HCT116 (cell line): ENCODE results near the gene SNAPC4. TPM values are rescaled to one million over a fixed set of nuclear protein-coding genes. Genes with fewer than 3 reads are reported as not detected.

Source experiments
- ATAC-seq: fragments of 200-7000 bp; cut with Tn5 transposase; 2 replicates; pipeline ENCODE4 v1.9.1; 2020; ENCODE audit warnings: mild to moderate bottlenecking, moderate library complexity
- BruUV-seq: library from RNA; stranded (reverse); fragments of 400-500 nt; replicated peaks from 2 replicates; lab custom pipeline; 2021; lab: Mats Ljungman, UMichigan
- CTCF ChIA-PET: fragments of 300-600 bp; sonication (Branson Sonifier 250); formaldehyde crosslinking; loops from one replicate; lab custom pipeline; 2021; ENCODE audit warnings: antibody characterized with exemption; lab: Charles Lee
- POLR2A ChIA-PET: fragments of 300-600, 350-600 bp; sonication (Branson Sonifier 250); formaldehyde crosslinking; loops from one replicate; lab custom pipeline; 2021; ENCODE audit warnings: antibody characterized with exemption; lab: Charles Lee
- RAD21 ChIA-PET, 2 experiments: fragments of 300-600 bp; sonication (Branson Sonifier 250); formaldehyde crosslinking; loops; one replicate each; lab custom pipeline; 2023; ENCODE audit warnings: low total read pairs in 2 of 2; ENCODE audit not compliant: uncharacterized antibody in 2 of 2, unreplicated experiment in 2 of 2, low non-redundant PET in 1 of 2; lab: Charles Lee
- DNase-seq: peaks from one replicate; pipeline ENCODE4 v3.0.0-alpha.2; 2010; ENCODE audit warnings: low read depth, low spot score
- H2AFZ ChIP-seq: fragments of 200-600 bp; shearing (Covaris generic), sonication (generic); 2 replicates; pipeline ENCODE4 v1.6.1; 2017; ENCODE audit warnings: low read depth, mixed run types, mixed read lengths, antibody characterized with exemption, low read length; ENCODE audit not compliant: poor library complexity, severe bottlenecking
- H3K27ac ChIP-seq: 2 replicates; pipeline ENCODE4 v1.5.1; 2012; ENCODE audit warnings: low read depth, low read length
- H3K27me3 ChIP-seq: fragments of 200-600 bp; sonication (generic); 2 replicates; pipeline ENCODE4 v1.6.1; 2016; ENCODE audit warnings: mixed run types, low read length, mixed read lengths; ENCODE audit not compliant: insufficient read depth
- H3K36me3 ChIP-seq, 2 experiments: fragments of 200-500 bp in 1 of 2; fragments of 200-600 bp in 1 of 2; sonication (Bioruptor generic) in 1 of 2; sonication (generic) in 1 of 2; 2 replicates each; pipeline versions ENCODE4 v1.5.1 to v1.6.1; 2014 to 2016; ENCODE audit warnings: low read length in 2 of 2, inconsistent platforms in 1 of 2, mixed read lengths in 1 of 2, mixed run types in 1 of 2; ENCODE audit not compliant: insufficient read depth in 2 of 2, control insufficient read depth in 1 of 2
- H3K4me1 ChIP-seq, 2 experiments: fragments of 200-600 bp in 1 of 2; sonication (generic) in 1 of 2; 2 replicates each; pipeline versions ENCODE4 v1.5.1 to v1.6.1; 2012 to 2017; ENCODE audit warnings: low read length in 2 of 2, inconsistent platforms in 1 of 2, mild to moderate bottlenecking in 1 of 2, mixed read lengths in 1 of 2, mixed run types in 1 of 2, moderate library complexity in 1 of 2; ENCODE audit not compliant: insufficient read depth in 2 of 2, control insufficient read depth in 1 of 2
- H3K4me2 ChIP-seq: fragments of 200-600 bp; sonication (generic); 2 replicates; pipeline ENCODE4 v1.6.1; 2017; ENCODE audit warnings: mixed run types, low read length, mixed read lengths
- H3K4me3 ChIP-seq, 2 experiments: fragments of 200-600 bp in 1 of 2; sonication (generic) in 1 of 2; replicated peaks in 1 of 2; 2 replicates each; pipeline ENCODE4 v1.5.1; 2011 to 2016; ENCODE audit warnings: low read length in 2 of 2, control low read depth in 1 of 2, low read depth in 1 of 2, mild to moderate bottlenecking in 1 of 2, mixed read lengths in 1 of 2, mixed run types in 1 of 2
- H3K79me2 ChIP-seq: fragments of 200-600 bp; sonication (generic); 2 replicates; pipeline ENCODE4 v1.6.1; 2017; ENCODE audit warnings: mild to moderate bottlenecking, mixed run types, low read length, moderate library complexity, mixed read lengths; ENCODE audit not compliant: insufficient read depth
- H3K9ac ChIP-seq: fragments of 200-600 bp; sonication (generic); 2 replicates; pipeline ENCODE4 v1.6.1; 2016; ENCODE audit warnings: low read length, mixed read lengths
- H3K9me2 ChIP-seq: fragments of 200-600 bp; sonication (generic), shearing (Covaris generic); 2 replicates; pipeline ENCODE4 v1.6.1; 2017; ENCODE audit warnings: mixed run types, mild to moderate bottlenecking, moderate library complexity; ENCODE audit not compliant: insufficient read depth
- H3K9me3 ChIP-seq, 2 experiments: fragments of 200-500 bp in 1 of 2; fragments of 200-600 bp in 1 of 2; sonication (Bioruptor generic) in 1 of 2; sonication (generic) in 1 of 2; 2 replicates each; pipeline ENCODE4 v1.6.1; 2014 to 2017; ENCODE audit warnings: low read length in 2 of 2, mixed read lengths in 2 of 2, inconsistent platforms in 1 of 2, low read depth in 1 of 2, mild to moderate bottlenecking in 1 of 2, mixed run types in 1 of 2, moderate library complexity in 1 of 2; ENCODE audit not compliant: control insufficient read depth in 1 of 2, insufficient read depth in 1 of 2
- H4K20me1 ChIP-seq: fragments of 200-600 bp; sonication (generic), shearing (Covaris generic); 2 replicates; pipeline ENCODE4 v1.6.1; 2017; ENCODE audit warnings: mixed run types, mild to moderate bottlenecking, moderate library complexity; ENCODE audit not compliant: insufficient read depth
- CEBPB ChIP-seq: IDR thresholded peaks from 2 replicates; pipeline ENCODE4 v1.6.1; 2012; ENCODE audit warnings: low read depth
- CTCF ChIP-seq, 3 experiments: fragments of 200-600 bp in 1 of 3; sonication (generic) in 1 of 3; IDR thresholded peaks in 2 of 3; conservative IDR thresholded peaks in 1 of 3; 2 replicates each; pipeline ENCODE4 v1.5.1; 2012 to 2017; ENCODE audit warnings: low read depth in 2 of 3, low read length in 2 of 3, antibody characterized with exemption in 1 of 3, borderline replicate concordance in 1 of 3, control low read depth in 1 of 3, mild to moderate bottlenecking in 1 of 3, mixed read lengths in 1 of 3, mixed run types in 1 of 3, moderate library complexity in 1 of 3; ENCODE audit not compliant: insufficient read depth in 1 of 3
- EGR1 ChIP-seq: IDR thresholded peaks from 2 replicates; pipeline ENCODE4 v1.6.1; 2012; ENCODE audit warnings: low read depth
- POLR2A ChIP-seq: IDR thresholded peaks from 2 replicates; pipeline ENCODE4 v1.7.0; 2011; ENCODE audit warnings: borderline replicate concordance; ENCODE audit not compliant: insufficient read depth, insufficient read length; ENCODE audit errors: extremely low read depth
- POLR2AphosphoS5 ChIP-seq: IDR thresholded peaks from 2 replicates; pipeline ENCODE4 v1.6.1; 2011; ENCODE audit warnings: mild to moderate bottlenecking, low read depth, low read length, moderate library complexity
- SIN3A ChIP-seq: IDR thresholded peaks from 2 replicates; pipeline ENCODE4 v1.6.1; 2012; ENCODE audit warnings: low read depth
- YY1 ChIP-seq: IDR thresholded peaks from 2 replicates; pipeline ENCODE4 v1.6.1; 2011; ENCODE audit warnings: low read length, low read depth, moderate library complexity, mild to moderate bottlenecking; ENCODE audit not compliant: insufficient replicate concordance; ENCODE audit errors: extremely low read depth
- ZFX ChIP-seq: fragments of 450-650 bp; IDR thresholded peaks from 2 replicates; pipeline ENCODE4 v1.6.1; 2017
- intact Hi-C: fragments of 100-400 bp; cut with micrococcal nuclease; formaldehyde crosslinking; loops from 2 replicates; pipeline ENCODE4 v1.10.0; 2022
- total RNA-seq: library from RNA; stranded (reverse); gene quantifications from one replicate; pipeline ENCODE4 v1.2.1, GENCODE V29; 2021; ENCODE audit not compliant: unreplicated experiment

Gene SNAPC4
- total RNA-seq, 1 experiment from 2014 or later: 20.4 TPM

- no peaks in the 10 kb centered on the region for H3K9me2 ChIP-seq
- H3K4me3 ChIP-seq: peak within 1 kb of the TSS; percentile 63 to 81
- no peak within 1 kb of the TSS for H2AFZ ChIP-seq
- RAD21 ChIA-PET: no interaction called here
- CTCF ChIA-PET: no interaction called here
- H3K4me2 ChIP-seq: peak within 1 kb of the TSS; percentile 91
- H3K36me3 ChIP-seq: peaks cover 2 to 23% of the 10 kb centered on the region in 2 experiments; a peak in 3 of 4 replicates
- TF ChIP-seq ZFX (peak; percentile 99), YY1 (no peak), EGR1 (no peak), CEBPB (no peak), POLR2AphosphoS5 (peak; percentile 73), POLR2A (peak; percentile 50), CTCF (IDR thresholded peaks at IDR 0.05 in 2 of 3, conservative IDR thresholded peaks at IDR 0.05 in 1 of 3; ENCODE audit: borderline replicate concordance in 1 of 3, insufficient read depth in 1 of 3, low read depth in 2 of 3, low read length in 2 of 3) (peak in 2 of 3 experiments; percentile 51 to 62; a peak in 4 of 6 replicates), SIN3A (peak; percentile 44; the same call in 1 of the 2 replicates)
- peak within 1 kb of the TSS; percentile 88 for H3K27ac ChIP-seq
- peaks cover 46% of the 10 kb centered on the region for H3K79me2 ChIP-seq
- BruUV-seq: no TSS peak
- peak; percentile 43 for DNase-seq
- no peaks in the 10 kb centered on the region for H4K20me1 ChIP-seq
- H3K9ac ChIP-seq: peak within 1 kb of the TSS; percentile 87
- no peaks in the 10 kb centered on the region for H3K9me3 ChIP-seq
- H3K4me1 ChIP-seq: peaks cover 8 to 22% of the 10 kb centered on the region in 2 experiments
- peak; percentile 90 for ATAC-seq
- H3K27me3 ChIP-seq: no peaks in the 10 kb centered on the region
- POLR2A ChIA-PET: no interaction called here
- intact Hi-C loops: no loop called here
Observed at GRCh38 chr9:136439481-136440408, 39.8 kb upstream of the SNAPC4 start, which contains the start of gene INPP5E. Gene INPP5E (minus strand): TSS chr9:136439845. CDS start chr9:136439419, 426 bp downstream.
